Ishikawa (cell line): ENCODE data around the gene LRRC36.

Experiments used
- CEBPB ChIP-seq: IDR thresholded peaks from 2 replicates; pipeline ENCODE4 v1.6.1; 2012
- CREB1 ChIP-seq: IDR thresholded peaks from 2 replicates; pipeline ENCODE4 v1.6.1; 2012; ENCODE audit warnings: low read depth
- EP300 ChIP-seq: IDR thresholded peaks from 2 replicates; pipeline ENCODE4 v1.6.1; 2012; ENCODE audit warnings: borderline replicate concordance
- FOXM1 ChIP-seq: IDR thresholded peaks from 2 replicates; pipeline ENCODE4 v1.6.1; 2012; ENCODE audit warnings: low read depth, borderline replicate concordance
- NFIC ChIP-seq: IDR thresholded peaks from 2 replicates; pipeline ENCODE4 v1.6.1; 2012
- RAD21 ChIP-seq: IDR thresholded peaks from 2 replicates; pipeline ENCODE4 v1.6.1; 2012; ENCODE audit warnings: low read depth
- TAF1 ChIP-seq: IDR thresholded peaks from 2 replicates; pipeline ENCODE4 v1.6.1; 2012; ENCODE audit warnings: low read depth, mild to moderate bottlenecking
- YY1 ChIP-seq: IDR thresholded peaks from 2 replicates; pipeline ENCODE4 v1.6.1; 2012; ENCODE audit warnings: low read depth
- ZBTB7A ChIP-seq: IDR thresholded peaks from 2 replicates; pipeline ENCODE4 v1.6.1; 2012; ENCODE audit warnings: low read depth
- TF ChIP-seq, protein P1 (sequence below): IDR thresholded peaks from 2 replicates; pipeline ENCODE4 v1.6.1; 2012; ENCODE audit warnings: low read depth, mild to moderate bottlenecking
- TF ChIP-seq, protein P2 (sequence below): IDR thresholded peaks from 2 replicates; pipeline ENCODE4 v1.6.1; 2012
- TF ChIP-seq, protein P3 (sequence below): IDR thresholded peaks from 2 replicates; pipeline ENCODE4 v1.6.1; 2012

DNA sequence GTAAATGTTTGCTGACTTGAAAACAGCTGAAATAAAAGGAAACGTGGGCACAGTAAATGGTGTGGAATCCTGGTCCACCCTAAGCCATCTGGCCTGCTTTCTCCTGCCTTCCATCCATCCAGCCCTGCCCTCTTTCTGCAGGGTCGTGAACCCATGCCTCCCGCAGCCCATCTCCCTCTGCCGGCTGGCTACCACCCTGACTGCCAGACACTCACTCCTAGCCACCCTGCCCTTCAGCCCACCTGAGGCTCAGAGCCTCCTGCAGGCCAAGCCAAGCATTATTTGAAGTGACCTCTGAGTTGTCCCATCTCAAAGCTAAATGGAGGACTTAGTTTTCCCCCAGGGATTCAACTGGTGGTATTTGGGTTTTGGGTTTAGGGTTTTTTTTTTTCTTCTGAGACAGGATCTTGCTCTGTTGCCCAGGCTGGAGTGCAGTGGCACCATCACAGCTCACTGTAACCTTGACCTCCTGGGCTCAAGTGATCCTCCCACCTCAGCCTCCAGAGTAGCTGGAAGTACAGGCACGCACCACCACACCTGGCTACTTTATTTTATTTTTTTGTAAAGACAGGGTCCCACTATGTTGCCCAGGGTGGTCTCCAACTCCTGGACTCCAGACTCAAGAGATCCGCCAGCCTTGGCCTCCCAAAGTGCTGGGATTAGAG lies 81.3 kb downstream of the LRRC36 start:
- TF ChIP-seq NFIC (no peak), TAF1 (no peak), ZBTB7A (no peak), RAD21 (no peak), CREB1 (no peak), EP300 (no peak), YY1 (no peak), CEBPB (no peak), FOXM1 (no peak)
- TF ChIP-seq, protein P1, sequence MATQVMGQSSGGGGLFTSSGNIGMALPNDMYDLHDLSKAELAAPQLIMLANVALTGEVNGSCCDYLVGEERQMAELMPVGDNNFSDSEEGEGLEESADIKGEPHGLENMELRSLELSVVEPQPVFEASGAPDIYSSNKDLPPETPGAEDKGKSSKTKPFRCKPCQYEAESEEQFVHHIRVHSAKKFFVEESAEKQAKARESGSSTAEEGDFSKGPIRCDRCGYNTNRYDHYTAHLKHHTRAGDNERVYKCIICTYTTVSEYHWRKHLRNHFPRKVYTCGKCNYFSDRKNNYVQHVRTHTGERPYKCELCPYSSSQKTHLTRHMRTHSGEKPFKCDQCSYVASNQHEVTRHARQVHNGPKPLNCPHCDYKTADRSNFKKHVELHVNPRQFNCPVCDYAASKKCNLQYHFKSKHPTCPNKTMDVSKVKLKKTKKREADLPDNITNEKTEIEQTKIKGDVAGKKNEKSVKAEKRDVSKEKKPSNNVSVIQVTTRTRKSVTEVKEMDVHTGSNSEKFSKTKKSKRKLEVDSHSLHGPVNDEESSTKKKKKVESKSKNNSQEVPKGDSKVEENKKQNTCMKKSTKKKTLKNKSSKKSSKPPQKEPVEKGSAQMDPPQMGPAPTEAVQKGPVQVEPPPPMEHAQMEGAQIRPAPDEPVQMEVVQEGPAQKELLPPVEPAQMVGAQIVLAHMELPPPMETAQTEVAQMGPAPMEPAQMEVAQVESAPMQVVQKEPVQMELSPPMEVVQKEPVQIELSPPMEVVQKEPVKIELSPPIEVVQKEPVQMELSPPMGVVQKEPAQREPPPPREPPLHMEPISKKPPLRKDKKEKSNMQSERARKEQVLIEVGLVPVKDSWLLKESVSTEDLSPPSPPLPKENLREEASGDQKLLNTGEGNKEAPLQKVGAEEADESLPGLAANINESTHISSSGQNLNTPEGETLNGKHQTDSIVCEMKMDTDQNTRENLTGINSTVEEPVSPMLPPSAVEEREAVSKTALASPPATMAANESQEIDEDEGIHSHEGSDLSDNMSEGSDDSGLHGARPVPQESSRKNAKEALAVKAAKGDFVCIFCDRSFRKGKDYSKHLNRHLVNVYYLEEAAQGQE = no peak
- TF ChIP-seq, protein P2, sequence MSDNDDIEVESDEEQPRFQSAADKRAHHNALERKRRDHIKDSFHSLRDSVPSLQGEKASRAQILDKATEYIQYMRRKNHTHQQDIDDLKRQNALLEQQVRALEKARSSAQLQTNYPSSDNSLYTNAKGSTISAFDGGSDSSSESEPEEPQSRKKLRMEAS = no peak
- TF ChIP-seq, protein P3, sequence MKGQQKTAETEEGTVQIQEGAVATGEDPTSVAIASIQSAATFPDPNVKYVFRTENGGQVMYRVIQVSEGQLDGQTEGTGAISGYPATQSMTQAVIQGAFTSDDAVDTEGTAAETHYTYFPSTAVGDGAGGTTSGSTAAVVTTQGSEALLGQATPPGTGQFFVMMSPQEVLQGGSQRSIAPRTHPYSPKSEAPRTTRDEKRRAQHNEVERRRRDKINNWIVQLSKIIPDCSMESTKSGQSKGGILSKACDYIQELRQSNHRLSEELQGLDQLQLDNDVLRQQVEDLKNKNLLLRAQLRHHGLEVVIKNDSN = no peak
